Astrocyte of the cerebellum (primary cell): ENCODE results near the gene KLF7.

Source experiments
- DNase-seq: peaks from one replicate; pipeline ENCODE4 v3.0.0-alpha.2; 2011; ENCODE audit warnings: low read depth
- H3K4me3 ChIP-seq: 2 replicates; pipeline ENCODE4 v1.5.1; 2011; ENCODE audit warnings: mild to moderate bottlenecking, low read depth, low read length, moderate library complexity
- in situ Hi-C: cut with HindIII; loops from 2 replicates; pipeline ENCODE4 v1.10.0; 2017; ENCODE audit warnings: low sequenced_read_pairs
- TF ChIP-seq, protein P1 (sequence below): IDR thresholded peaks from 2 replicates; pipeline ENCODE4 v1.5.1; 2012; ENCODE audit warnings: low read length, low read depth, moderate library complexity, mild to moderate bottlenecking; ENCODE audit errors: missing control alignments

Gene KLF7

GRCh38 chr2:207092818-207093217 is 72.9 kb downstream of the KLF7 start:
- in situ Hi-C loops = no loop called here
- DNase-seq = no peak
- TF ChIP-seq, protein P1, sequence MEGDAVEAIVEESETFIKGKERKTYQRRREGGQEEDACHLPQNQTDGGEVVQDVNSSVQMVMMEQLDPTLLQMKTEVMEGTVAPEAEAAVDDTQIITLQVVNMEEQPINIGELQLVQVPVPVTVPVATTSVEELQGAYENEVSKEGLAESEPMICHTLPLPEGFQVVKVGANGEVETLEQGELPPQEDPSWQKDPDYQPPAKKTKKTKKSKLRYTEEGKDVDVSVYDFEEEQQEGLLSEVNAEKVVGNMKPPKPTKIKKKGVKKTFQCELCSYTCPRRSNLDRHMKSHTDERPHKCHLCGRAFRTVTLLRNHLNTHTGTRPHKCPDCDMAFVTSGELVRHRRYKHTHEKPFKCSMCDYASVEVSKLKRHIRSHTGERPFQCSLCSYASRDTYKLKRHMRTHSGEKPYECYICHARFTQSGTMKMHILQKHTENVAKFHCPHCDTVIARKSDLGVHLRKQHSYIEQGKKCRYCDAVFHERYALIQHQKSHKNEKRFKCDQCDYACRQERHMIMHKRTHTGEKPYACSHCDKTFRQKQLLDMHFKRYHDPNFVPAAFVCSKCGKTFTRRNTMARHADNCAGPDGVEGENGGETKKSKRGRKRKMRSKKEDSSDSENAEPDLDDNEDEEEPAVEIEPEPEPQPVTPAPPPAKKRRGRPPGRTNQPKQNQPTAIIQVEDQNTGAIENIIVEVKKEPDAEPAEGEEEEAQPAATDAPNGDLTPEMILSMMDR = no peak

GRCh38 chr2:207091928-207092327 is 73.8 kb downstream of the KLF7 start:
- H3K4me3 ChIP-seq = no peak overlapping the region
- TF ChIP-seq, protein P1 = no peak
- no peak for DNase-seq
- in situ Hi-C loops = no loop called here

More at GRCh38 chr2:207092818-207093217, 72.9 kb downstream of the KLF7 start:
- no peak overlapping the region for H3K4me3 ChIP-seq

DNA sequence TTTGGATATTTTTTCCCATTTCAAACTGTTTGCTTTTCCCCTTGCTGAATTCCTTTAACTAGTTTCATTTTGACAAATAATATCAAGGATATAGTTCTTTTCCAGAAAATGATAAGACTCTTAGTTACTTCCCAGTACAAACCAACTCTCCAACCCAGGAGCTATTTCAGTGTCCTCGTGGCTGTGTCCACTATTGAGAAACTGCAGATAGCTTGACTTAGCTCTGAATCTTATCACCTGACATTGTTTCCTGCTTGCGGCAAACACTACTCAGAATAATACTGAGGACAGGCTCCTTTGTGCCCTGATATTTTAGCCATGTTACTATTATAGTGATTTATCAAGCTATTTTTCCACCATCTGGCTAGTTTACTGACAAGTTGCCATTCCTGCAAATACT is 74.6 kb downstream of the KLF7 start:
- TF ChIP-seq, protein P1 = no peak
- in situ Hi-C loops = no loop called here
- no peak overlapping the region for H3K4me3 ChIP-seq
- DNase-seq = no peak

DNA sequence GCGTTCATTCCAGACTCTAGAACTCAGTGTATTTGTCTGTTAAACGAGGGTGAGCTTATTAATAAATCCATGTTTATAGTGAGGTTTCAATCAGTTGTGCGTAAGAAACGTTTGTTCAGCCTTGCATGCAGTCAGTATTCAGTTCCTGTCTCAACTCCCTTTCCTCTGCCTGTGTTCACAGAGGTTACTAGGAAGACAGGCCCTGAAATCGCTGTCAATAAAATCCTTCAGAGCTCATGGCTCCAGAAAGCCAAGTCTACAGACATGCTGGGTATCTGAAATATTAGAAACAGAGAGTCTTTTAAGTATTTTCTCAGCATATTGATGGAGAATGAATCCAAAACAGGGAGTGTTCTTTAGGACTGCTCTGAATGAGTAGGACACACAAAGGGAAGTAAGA is 75.4 kb downstream of the KLF7 start:
- in situ Hi-C loops = no loop called here
- H3K4me3 ChIP-seq = no peak overlapping the region
- TF ChIP-seq, protein P1 = no peak
- DNase-seq = no peak

- in situ Hi-C loops = no loop called here
- TF ChIP-seq, protein P1 = no peak
- DNase-seq = no peak
- H3K4me3 ChIP-seq = no peak overlapping the region
Observed at GRCh38 chr2:207088839-207089238, 76.9 kb downstream of the KLF7 start.

- in situ Hi-C loops = no loop called here
- no peak for DNase-seq
- no peak overlapping the region for H3K4me3 ChIP-seq
- TF ChIP-seq, protein P1 = no peak
Observed at GRCh38 chr2:207088276-207088675, 77.5 kb downstream of the KLF7 start.
